H9 (cell line): ENCODE measurements around the gene PBX4. TPM values are rescaled to one million over a fixed set of nuclear protein-coding genes. Genes with fewer than 3 reads are reported as not detected.

Experiments used
- DNase-seq: peaks from one replicate; pipeline ENCODE4 v3.0.0-alpha.2; 2017
- H2AFZ ChIP-seq: one replicate; pipeline ENCODE4 v1.6.1; 2013; ENCODE audit warnings: mild to moderate bottlenecking, low read length, control low read depth, moderate library complexity
- H2AK5ac ChIP-seq: 2 replicates; pipeline ENCODE4 v1.6.1; 2013; ENCODE audit warnings: low read length, control low read depth, mixed read lengths; ENCODE audit not compliant: insufficient read length
- H2BK120ac ChIP-seq: one replicate; pipeline ENCODE4 v1.6.1; 2013; ENCODE audit warnings: low read depth, mild to moderate bottlenecking, low read length, control low read depth, inconsistent platforms; ENCODE audit not compliant: poor library complexity, severe bottlenecking
- H2BK12ac ChIP-seq: 2 replicates; pipeline ENCODE4 v1.6.1; 2013; ENCODE audit warnings: low read length, control low read depth, mixed read lengths, low read depth; ENCODE audit not compliant: insufficient read length
- H2BK15ac ChIP-seq: 2 replicates; pipeline ENCODE4 v1.6.1; 2013; ENCODE audit warnings: low read depth, low read length, control low read depth
- H2BK20ac ChIP-seq: one replicate; pipeline ENCODE4 v1.6.1; 2013; ENCODE audit warnings: low read depth, mild to moderate bottlenecking, low read length, control low read depth, inconsistent platforms; ENCODE audit not compliant: poor library complexity, severe bottlenecking
- H2BK5ac ChIP-seq: 2 replicates; pipeline ENCODE4 v1.6.1; 2013; ENCODE audit warnings: low read length, control low read depth, mixed read lengths; ENCODE audit not compliant: insufficient read length
- H3K14ac ChIP-seq: 2 replicates; pipeline ENCODE4 v1.6.1; 2013; ENCODE audit warnings: low read length, control low read depth; ENCODE audit not compliant: insufficient read depth
- H3K18ac ChIP-seq: 2 replicates; pipeline ENCODE4 v1.6.1; 2013; ENCODE audit warnings: low read depth, mild to moderate bottlenecking, mixed read lengths, low read length, control low read depth; ENCODE audit not compliant: insufficient read length
- H3K23ac ChIP-seq: 2 replicates; pipeline ENCODE4 v1.6.1; 2013; ENCODE audit warnings: low read length, control low read depth, mixed read lengths, low read depth; ENCODE audit not compliant: insufficient read length
- H3K23me2 ChIP-seq: 2 replicates; pipeline ENCODE4 v1.6.1; 2013; ENCODE audit warnings: low read depth, mild to moderate bottlenecking, mixed read lengths, low read length, control low read depth; ENCODE audit not compliant: insufficient read length, poor library complexity, severe bottlenecking
- H3K27ac ChIP-seq: 2 replicates; pipeline ENCODE4 v1.5.1; 2013; ENCODE audit warnings: low read length, control low read depth, mixed read lengths, low read depth; ENCODE audit not compliant: insufficient read length
- H3K27me3 ChIP-seq: 2 replicates; pipeline ENCODE4 v1.6.1; 2013; ENCODE audit warnings: low read length, control low read depth, inconsistent platforms; ENCODE audit not compliant: insufficient read depth
- H3K4ac ChIP-seq: 2 replicates; pipeline ENCODE4 v1.6.1; 2013; ENCODE audit warnings: low read depth, mild to moderate bottlenecking, control low read depth, inconsistent platforms, low read length, moderate library complexity
- H3K4me1 ChIP-seq: 2 replicates; pipeline ENCODE4 v1.6.1; 2013; ENCODE audit warnings: low read length, control low read depth, inconsistent platforms; ENCODE audit not compliant: insufficient read depth
- H3K4me2 ChIP-seq: 2 replicates; pipeline ENCODE4 v1.6.1; 2013; ENCODE audit warnings: low read length, control low read depth, mixed read lengths; ENCODE audit not compliant: insufficient read length, insufficient read depth
- H3K56ac ChIP-seq: 2 replicates; pipeline ENCODE4 v1.6.1; 2013; ENCODE audit warnings: low read depth, mild to moderate bottlenecking, mixed read lengths, low read length, control low read depth; ENCODE audit not compliant: insufficient read length
- H3K79me1 ChIP-seq: 2 replicates; pipeline ENCODE4 v1.6.1; 2013; ENCODE audit warnings: low read depth, mild to moderate bottlenecking, moderate library complexity, low read length, control low read depth, inconsistent platforms; ENCODE audit not compliant: insufficient read depth, poor library complexity, severe bottlenecking
- H3K79me2 ChIP-seq: 2 replicates; pipeline ENCODE4 v1.6.1; 2013; ENCODE audit warnings: low read length, control low read depth, inconsistent platforms; ENCODE audit not compliant: insufficient read depth
- H3K9ac ChIP-seq: 2 replicates; pipeline ENCODE4 v1.6.1; 2013; ENCODE audit warnings: low read length, control low read depth, mixed read lengths; ENCODE audit not compliant: insufficient read length; ENCODE audit errors: extremely low read depth
- H3K9me3 ChIP-seq: one replicate; pipeline ENCODE4 v1.6.1; 2013; ENCODE audit warnings: low read depth, low read length, inconsistent platforms; ENCODE audit not compliant: control insufficient read depth
- H3T11ph ChIP-seq: one replicate; pipeline ENCODE4 v1.6.1; 2013; ENCODE audit warnings: mild to moderate bottlenecking, low read length, control low read depth, inconsistent platforms
- H4K20me1 ChIP-seq: one replicate; pipeline ENCODE4 v1.6.1; 2013; ENCODE audit not compliant: control insufficient read depth, insufficient read length, insufficient read depth
- H4K5ac ChIP-seq: 2 replicates; pipeline ENCODE4 v1.6.1; 2013; ENCODE audit warnings: low read depth, mild to moderate bottlenecking, mixed read lengths, low read length, control low read depth; ENCODE audit not compliant: insufficient read length
- H4K8ac ChIP-seq: replicated peaks from 2 replicates; pipeline ENCODE4 v1.6.1; 2013; ENCODE audit warnings: low read length, control low read depth, mixed read lengths, low read depth; ENCODE audit not compliant: insufficient read length
- H4K91ac ChIP-seq: 2 replicates; pipeline ENCODE4 v1.6.1; 2013; ENCODE audit warnings: low read depth, mild to moderate bottlenecking, moderate library complexity, mixed read lengths, low read length, control low read depth; ENCODE audit not compliant: insufficient read length
- H3K27ac Mint-ChIP-seq, 3 experiments: 2 replicates in 2 of 3; 3 replicates in 1 of 3; pipeline ENCODE4 v1.8.0; 2020 to 2021; ENCODE audit warnings: mixed read lengths in 3 of 3, mild to moderate bottlenecking in 1 of 3, moderate library complexity in 1 of 3
- H3K27me3 Mint-ChIP-seq: 2 replicates; pipeline ENCODE4 v1.8.0; 2021; ENCODE audit warnings: low read depth, mild to moderate bottlenecking, moderate library complexity, mixed read lengths
- H3K36me3 Mint-ChIP-seq, 3 experiments: 2 replicates in 2 of 3; 3 replicates in 1 of 3; pipeline ENCODE4 v1.8.0; 2020 to 2021; ENCODE audit warnings: low read depth in 3 of 3, mixed read lengths in 3 of 3; ENCODE audit not compliant: insufficient read depth in 1 of 3
- H3K4me1 Mint-ChIP-seq, 2 experiments: 2 replicates each; pipeline ENCODE4 v1.8.0; 2020; ENCODE audit warnings: mixed read lengths in 2 of 2
- H3K4me3 Mint-ChIP-seq, 2 experiments: 2 replicates in 1 of 2; 3 replicates in 1 of 2; pipeline ENCODE4 v1.8.0; 2020 to 2021; ENCODE audit warnings: mild to moderate bottlenecking in 2 of 2, mixed read lengths in 2 of 2, moderate library complexity in 1 of 2
- H3K9me3 Mint-ChIP-seq, 2 experiments: 2 replicates in 1 of 2; 3 replicates in 1 of 2; pipeline ENCODE4 v1.8.0; 2020; ENCODE audit warnings: mild to moderate bottlenecking in 2 of 2, mixed read lengths in 2 of 2, moderate library complexity in 1 of 2
- CTCF ChIP-seq: fragments of 200-600 bp; sonication (generic); conservative IDR thresholded peaks from 3 replicates; pipeline ENCODE4 v1.8.0; 2021; ENCODE audit warnings: antibody characterized with exemption, mild to moderate bottlenecking
- WGBS: extraction: QIAGEN DNeasy Blood & Tissue Kit; methylation state at CpG from one replicate; pipeline ENCODE4 v1.1.7; 2013; ENCODE audit warnings: missing lambda C conversion rate, low lambda C conversion rate, mixed read lengths; ENCODE audit not compliant: insufficient read length; ENCODE audit errors: extremely low coverage; 5-methylcytosine and 5-hydroxymethylcytosine counted together
- total RNA-seq: library from RNA; stranded (reverse); gene quantifications from 2 replicates; pipeline ENCODE4 v1.2.1, GENCODE V29; 2021

The PBX4 gene
- total RNA-seq, 1 experiment from 2014 or later, result 3.3 TPM

DNA sequence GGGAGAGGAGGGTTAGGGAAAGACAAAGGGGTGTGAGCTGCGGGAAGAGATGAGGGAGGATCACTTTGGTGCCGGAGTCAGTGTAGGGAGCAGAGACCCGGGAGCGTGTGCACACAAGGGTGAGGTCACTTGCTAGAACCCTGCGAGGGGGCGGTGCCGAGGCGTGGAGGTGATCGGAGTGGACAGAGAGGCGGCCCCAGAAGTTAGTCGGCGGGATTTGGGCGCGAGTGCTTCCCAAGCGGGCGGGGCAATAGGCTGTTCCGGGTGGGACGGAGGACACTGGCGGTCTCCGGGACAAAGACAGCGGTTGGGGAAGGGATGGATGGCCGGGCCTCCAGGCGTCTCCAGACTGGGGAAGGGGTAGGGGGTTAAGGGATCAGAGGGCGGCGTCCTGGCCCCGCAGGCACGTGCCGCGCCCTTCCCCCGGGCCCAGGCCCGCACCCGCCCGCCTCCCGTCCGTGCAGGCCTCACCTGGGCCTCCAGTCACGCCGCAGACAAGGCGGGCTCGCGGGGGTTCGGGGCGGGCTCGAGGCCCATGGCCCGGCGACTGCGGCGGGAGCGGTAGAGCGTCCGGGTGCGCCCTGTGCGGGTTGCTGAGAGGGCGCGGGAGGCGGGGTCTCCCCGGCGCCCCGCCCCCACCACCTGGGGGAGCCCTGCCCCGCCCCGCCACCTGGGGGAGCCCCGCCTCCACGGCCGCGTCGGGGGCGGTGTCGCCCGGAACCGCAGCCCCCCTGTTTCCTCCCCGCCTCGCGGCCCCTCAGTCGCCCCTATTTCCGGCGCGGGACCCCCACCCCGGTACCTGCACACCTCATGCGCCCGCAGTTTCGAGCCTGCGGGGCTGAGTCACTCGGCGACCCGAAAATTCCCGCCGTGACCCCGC lies 9.4 kb upstream of the PBX4 start, which contains the start of gene LPAR2:
Gene LPAR2 (minus strand): TSS at position 600 of the 880 bp plus-strand sequence. CDS start 945 bp downstream, outside the sequence.
- Histone ChIP-seq H3K79me1 (no peaks in the 10 kb centered on the region), H4K20me1 (peaks cover 2% of the 10 kb centered on the region), H3K79me2 (peaks cover 2% of the 10 kb centered on the region; the same call in 1 of the 2 replicates), H3K4me1 (peaks cover 3% of the 10 kb centered on the region; the same call in 1 of the 2 replicates), H3K9me3 (no peaks in the 10 kb centered on the region), H4K91ac (no peak within 1 kb of the TSS), H2BK12ac (no peak within 1 kb of the TSS), H3K4ac (no peak within 1 kb of the TSS; the same call in 1 of the 2 replicates), H3K27ac (no peak within 1 kb of the TSS), H2BK5ac (no peak within 1 kb of the TSS), H2AK5ac (no peak within 1 kb of the TSS), H2BK120ac (peak within 1 kb of the TSS; percentile 52), H3K4me2 (peak within 1 kb of the TSS; percentile 68), H3K23ac (no peak within 1 kb of the TSS), H4K8ac (no peak within 1 kb of the TSS), H3K56ac (no peak within 1 kb of the TSS), H3T11ph (no peak within 1 kb of the TSS), H3K23me2 (peaks cover 10% of the 10 kb centered on the region), H2BK20ac (no peak within 1 kb of the TSS), H4K5ac (no peak within 1 kb of the TSS), H3K14ac (peak within 1 kb of the TSS; percentile 83; the same call in 1 of the 2 replicates), H2BK15ac (no peak within 1 kb of the TSS), H3K18ac (peak within 1 kb of the TSS; percentile 91), H3K9ac (peak within 1 kb of the TSS; percentile 32), H2AFZ (no peak within 1 kb of the TSS), H3K27me3 (no peaks in the 10 kb centered on the region)
- Mint-ChIP-seq H3K4me1 (peaks cover 16 to 20% of the 10 kb centered on the region in 2 experiments), H3K9me3 (no peaks in the 10 kb centered on the region), H3K27me3 (peaks cover 3% of the 10 kb centered on the region; the same call in 1 of the 2 replicates), H3K4me3 (peak within 1 kb of the TSS; percentile 87 to 98), H3K27ac (peak within 1 kb of the TSS; percentile 96 to 97 (median 96)), H3K36me3 (peaks cover 18 to 35% (median 33%) of the 10 kb centered on the region in 3 experiments; a peak in 6 of 7 replicates)
- no CpG with 5 or more reads among the region's 87 CpGs for WGBS
- no peak; the same call in 2 of the 3 replicates for TF ChIP-seq CTCF
- DNase-seq, result peak; percentile 78
